Ascending aorta (tissue), 2 donors: Measurements from ENCODE around the gene GSTCD. TPM values are rescaled to one million over a fixed set of nuclear protein-coding genes. Genes with fewer than 3 reads are reported as not detected.

Source experiments
- DNase-seq, 2 donors: peaks; one replicate each; pipeline ENCODE4 v3.0.0-alpha.2; 2019; ENCODE audit warnings: low spot score in 2 of 2
- H3K27ac ChIP-seq, 2 donors: fragments of 200-600 bp; sonication (generic); one replicate each; pipeline ENCODE4 v1.5.1; 2016 to 2017; ENCODE audit warnings: mild to moderate bottlenecking in 1 of 2
- H3K27me3 ChIP-seq: fragments of 200-600 bp; sonication (generic); one replicate; pipeline ENCODE4 v1.5.1; 2017
- H3K36me3 ChIP-seq, 2 donors: fragments of 200-600 bp; sonication (generic); one replicate each; pipeline ENCODE4 v1.5.1; 2016
- H3K4me1 ChIP-seq, 2 donors: fragments of 200-600 bp; sonication (generic); one replicate each; pipeline ENCODE4 v1.5.1; 2016 to 2017; ENCODE audit warnings: mild to moderate bottlenecking in 1 of 2
- H3K4me3 ChIP-seq, 2 donors: fragments of 200-600 bp; sonication (generic); one replicate each; pipeline ENCODE4 v1.5.1; 2016 to 2017; ENCODE audit warnings: mild to moderate bottlenecking in 1 of 2
- H3K9me3 ChIP-seq, 2 donors: fragments of 200-600 bp; sonication (generic); one replicate each; pipeline ENCODE4 v1.5.1; 2016
- CTCF ChIP-seq, 3 experiments: fragments of 200-600 bp in 2 of 3; fragments of 450-650 bp in 1 of 3; sonication (generic) in 2 of 3; IDR thresholded peaks; one replicate each; pipeline ENCODE4 v1.5.1; 2016 to 2019; ENCODE audit warnings: antibody characterized with exemption in 3 of 3, mild to moderate bottlenecking in 1 of 3, moderate library complexity in 1 of 3
- intact Hi-C: fragments of 100-400 bp; cut with DNase I; formaldehyde crosslinking; loops from one replicate; pipeline ENCODE4 v1.15.1; 2023
- total RNA-seq: library from RNA; depleted of rRNA; stranded (reverse); fragments of >200 nt; gene quantifications from one replicate; pipeline ENCODE4 v1.1.0, GENCODE V29; 2016

The GSTCD gene
- total RNA-seq, 1 donor from 2014 or later, result 4.4 TPM

GRCh38 chr4:105808030-105808749 is 99.6 kb downstream of the GSTCD start:
- Histone ChIP-seq H3K36me3 (no peaks in the 10 kb centered on the region), H3K4me3 (peak overlapping the region; percentile 44 to 49), H3K4me1 (peaks cover 0 to 9% of the 10 kb centered on the region in 2 donors), H3K9me3 (no peaks in the 10 kb centered on the region), H3K27ac (peak overlapping the region; percentile 56 to 65), H3K27me3 (no peaks in the 10 kb centered on the region)
- no peak for DNase-seq
- intact Hi-C loops, result loop anchor here (5.0 kb wide), 2 partner anchors 84 to 91 kb away; no protein-coding TSS in a partner anchor
- TF ChIP-seq CTCF (IDR thresholded peaks at IDR 0.05), result no peak

- intact Hi-C loops, result loop anchor here (5.0 kb wide), 2 partner anchors 84 to 91 kb away; no protein-coding TSS in a partner anchor
- DNase-seq, result peak in 1 of 2 donors; percentile 73
- peak overlapping the region; percentile 56 to 65 for H3K27ac ChIP-seq
Observed at GRCh38 chr4:105808750-105809041, 100.1 kb downstream of the GSTCD start.

GRCh38 chr4:105815701-105816100 is 107.1 kb downstream of the GSTCD start:
- no peak for TF ChIP-seq CTCF (IDR thresholded peaks at IDR 0.05)
- intact Hi-C loops, result no loop called here
- no peaks in the 10 kb centered on the region for H3K27me3 ChIP-seq
- no peak overlapping the region for H3K4me3 ChIP-seq
- H3K27ac ChIP-seq, result no peak overlapping the region
- H3K36me3 ChIP-seq, result no peaks in the 10 kb centered on the region
- H3K4me1 ChIP-seq, result no peaks in the 10 kb centered on the region
- no peak for DNase-seq
- H3K9me3 ChIP-seq, result no peaks in the 10 kb centered on the region

More at GRCh38 chr4:105808750-105809041, 100.1 kb downstream of the GSTCD start:
- TF ChIP-seq CTCF (IDR thresholded peaks at IDR 0.05), result no peak
- H3K4me3 ChIP-seq, result peak overlapping the region; percentile 44 to 49
- no peaks in the 10 kb centered on the region for H3K27me3 ChIP-seq
- no peaks in the 10 kb centered on the region for H3K9me3 ChIP-seq
- peaks cover 0 to 6% of the 10 kb centered on the region in 2 donors for H3K4me1 ChIP-seq
- no peaks in the 10 kb centered on the region for H3K36me3 ChIP-seq

GRCh38 chr4:105822061-105822460 is 113.5 kb downstream of the GSTCD start:
- Histone ChIP-seq H3K36me3 (no peaks in the 10 kb centered on the region), H3K4me1 (no peaks in the 10 kb centered on the region), H3K9me3 (no peaks in the 10 kb centered on the region), H3K27me3 (no peaks in the 10 kb centered on the region), H3K27ac (no peak overlapping the region), H3K4me3 (no peak overlapping the region)
- intact Hi-C loops, result no loop called here
- TF ChIP-seq CTCF (IDR thresholded peaks at IDR 0.05), result no peak
- no peak for DNase-seq

GRCh38 chr4:105828074-105828473 is 119.5 kb downstream of the GSTCD start:
- TF ChIP-seq CTCF (IDR thresholded peaks at IDR 0.05), result no peak

More at GRCh38 chr4:105828074-105828473, 119.5 kb downstream of the GSTCD start:
- Histone ChIP-seq H3K36me3 (no peaks in the 10 kb centered on the region), H3K27me3 (no peaks in the 10 kb centered on the region), H3K4me3 (no peak overlapping the region), H3K27ac (no peak overlapping the region), H3K9me3 (no peaks in the 10 kb centered on the region), H3K4me1 (peaks cover 0 to 3% of the 10 kb centered on the region in 2 donors)
- DNase-seq, result no peak
- intact Hi-C loops, result no loop called here
